GM21423 (cell line): ENCODE results near the gene ERP29.
"Not testable (repeated sequence)": the region's sequence is repeated elsewhere in the genome, so short reads cannot be mapped to it uniquely, and the experiment has no call there.

Source experiments
- ATAC-seq: cut with Tn5 transposase; IDR thresholded peaks from one replicate; pipeline ENCODE4 v1.9.1; 2021; ENCODE audit warnings: mild to moderate bottlenecking, moderate library complexity; ENCODE audit not compliant: unreplicated experiment

ERP29 gene

GRCh38 chr12:112012775-112013600 lies at the start of gene ERP29, which contains the start of gene TMEM116:
TSS of gene ERP29 (plus strand) at chr12:112013426. CDS start at chr12:112013466, 40 bp downstream.
TSS of gene TMEM116 (minus strand) at chr12:112013165. CDS start at chr12:112005270, 7,895 bp downstream.
- ATAC-seq, result peak; percentile 71

GRCh38 chr12:111964935-111965334 lies 48.3 kb upstream of the ERP29 start:
- no peak for ATAC-seq

GRCh38 chr12:111971800-111972199 lies 41.4 kb upstream of the ERP29 start:
- no peak for ATAC-seq

- no peak for ATAC-seq
These were observed 37.9 kb upstream of the ERP29 start for GRCh38 chr12:111975161-111975931.

- no peak for ATAC-seq
These were observed 36.9 kb upstream of the ERP29 start for GRCh38 chr12:111976291-111976690.

- ATAC-seq, result no peak
These were observed 36.4 kb upstream of the ERP29 start for GRCh38 chr12:111976860-111977259.

GRCh38 chr12:111978545-111978944 lies 34.7 kb upstream of the ERP29 start:
- ATAC-seq, result no peak

- ATAC-seq, result no peak
These were observed 32.6 kb upstream of the ERP29 start for GRCh38 chr12:111980598-111980997.

GRCh38 chr12:111981987-111982386 lies 31.2 kb upstream of the ERP29 start:
- ATAC-seq, result no peak

GRCh38 chr12:111984820-111985219 lies 28.4 kb upstream of the ERP29 start:
- no peak for ATAC-seq

- no peak for ATAC-seq
These were observed 21.7 kb upstream of the ERP29 start for GRCh38 chr12:111991535-111991934.

GRCh38 chr12:111991946-111992345 lies 21.3 kb upstream of the ERP29 start:
- ATAC-seq, result no peak

GRCh38 chr12:111992464-111992863 lies 20.8 kb upstream of the ERP29 start:
- no peak for ATAC-seq

- peak; percentile 42 for ATAC-seq
These were observed 19.7 kb upstream of the ERP29 start for GRCh38 chr12:111993292-111994150.

- peak; percentile 10 for ATAC-seq
These were observed 18.8 kb upstream of the ERP29 start for GRCh38 chr12:111994211-111995111.

GRCh38 chr12:111995782-111996480 lies 17.3 kb upstream of the ERP29 start:
- no peak for ATAC-seq

GRCh38 chr12:111997300-111997699 lies 15.9 kb upstream of the ERP29 start:
- ATAC-seq, result no peak

GRCh38 chr12:111998015-111998414 lies 15.2 kb upstream of the ERP29 start:
- ATAC-seq, result no peak

- ATAC-seq, result not testable (repeated sequence)
These were observed 14.1 kb upstream of the ERP29 start for GRCh38 chr12:111999129-111999528.
